Kidney (tissue), 14 donors: ENCODE results near the gene SEZ6L2. TPM values are rescaled to one million over a fixed set of nuclear protein-coding genes. Genes with fewer than 3 reads are reported as not detected.

ENCODE experiments used
- DNase-seq, 5 donors: peaks; one replicate each; pipeline ENCODE4 v3.0.0-alpha.2; 2013 to 2020
- FAIRE-seq: peaks from 2 replicates; lab custom pipeline; 2012; peaks lifted over from hg19 to GRCh38; lab: Jason Lieb, UNC
- H3K27ac ChIP-seq, 2 donors: one replicate each; pipeline ENCODE4 v1.7.0; 2013; ENCODE audit warnings: low read depth in 2 of 2, low read length in 2 of 2, inconsistent platforms in 1 of 2
- H3K27me3 ChIP-seq: one replicate; pipeline ENCODE4 v1.7.1; 2013; ENCODE audit warnings: low read length, inconsistent platforms; ENCODE audit not compliant: control insufficient read depth, insufficient read depth
- H3K36me3 ChIP-seq, 3 donors: one replicate each; pipeline versions ENCODE4 v1.7.0 to v1.7.1; 2013; ENCODE audit warnings: low read length in 3 of 3, control low read depth in 1 of 3, inconsistent platforms in 1 of 3; ENCODE audit not compliant: insufficient read depth in 3 of 3, control insufficient read depth in 2 of 3
- H3K4me1 ChIP-seq, 3 donors: one replicate each; pipeline versions ENCODE4 v1.7.0 to v1.7.1; 2013; ENCODE audit warnings: low read length in 3 of 3, inconsistent platforms in 1 of 3, low read depth in 1 of 3; ENCODE audit not compliant: control insufficient read depth in 2 of 3, insufficient read depth in 2 of 3
- H3K4me3 ChIP-seq, 3 donors: one replicate each; pipeline versions ENCODE4 v1.7.0 to v1.8.1; 2013; ENCODE audit warnings: low read length in 3 of 3, control low read depth in 1 of 3, inconsistent platforms in 1 of 3
- H3K9ac ChIP-seq, 3 donors: one replicate each; pipeline versions ENCODE4 v1.7.0 to v1.7.1; 2013; ENCODE audit warnings: low read length in 3 of 3, control low read depth in 1 of 3, inconsistent platforms in 1 of 3
- H3K9me3 ChIP-seq, 3 donors: one replicate each; pipeline versions ENCODE4 v1.7.0 to v1.7.1; 2013; ENCODE audit warnings: low read length in 3 of 3, control low read depth in 1 of 3, inconsistent platforms in 1 of 3; ENCODE audit not compliant: control insufficient read depth in 2 of 3, insufficient read depth in 1 of 3
- intact Hi-C: fragments of 100-400 bp; cut with DNase I; formaldehyde crosslinking; loops from one replicate; pipeline ENCODE4 v1.11.1; 2022
- polyA plus RNA-seq: library from polyadenylated mRNA; stranded (reverse); fragments of 350-450 nt; fragmentation: Illumina TruSeq; extraction: RNeasy Lipid Tissue Mini Kit (QIAGEN cat#74804); gene quantifications from one replicate; pipeline ENCODE4 v1.2.3, GENCODE V29; 2014; ENCODE audit warnings: low read depth, low replicate concordance; ENCODE audit not compliant: insufficient read depth
- total RNA-seq: library from RNA; stranded (reverse); fragmentation: NEBNext Ultra II Directional; extraction: Animal tissue kit (Norgen Biotek cat#: 25700); gene quantifications from one replicate; pipeline ENCODE4 v1.2.1, GENCODE V29; 2021
- TF ChIP-seq, protein P1 (sequence below): IDR thresholded peaks from 3 replicates; pipeline ENCODE4 v1.5.1; 2012; ENCODE audit warnings: mild to moderate bottlenecking, moderate library complexity, borderline replicate concordance; ENCODE audit not compliant: insufficient read depth; ENCODE audit errors: extremely low read depth
- donor health status: control.
- donor health status: control.
- donor health status: control.
- donor health status: control.
- donor health status: control.
- donor health status: DM: yes; HTN: yes; CAD: no.
- donor health status: Normal renal cell carcinoma (clear cell type).

SEZ6L2 gene
- total and polyA plus RNA-seq, 2 donors from 2014 or later, result 9.1 to 32.4 TPM

- Histone ChIP-seq H3K9me3 (no peaks in the 10 kb centered on the region), H3K9ac (no peak overlapping the region), H3K4me1 (no peaks in the 10 kb centered on the region), H3K27ac (no peak overlapping the region), H3K36me3 (no peaks in the 10 kb centered on the region), H3K27me3 (peaks cover 8% of the 10 kb centered on the region), H3K4me3 (no peak overlapping the region)
- FAIRE-seq (no peak), DNase-seq (no peak)
- intact Hi-C loops, result no loop called here
- TF ChIP-seq, protein P1, sequence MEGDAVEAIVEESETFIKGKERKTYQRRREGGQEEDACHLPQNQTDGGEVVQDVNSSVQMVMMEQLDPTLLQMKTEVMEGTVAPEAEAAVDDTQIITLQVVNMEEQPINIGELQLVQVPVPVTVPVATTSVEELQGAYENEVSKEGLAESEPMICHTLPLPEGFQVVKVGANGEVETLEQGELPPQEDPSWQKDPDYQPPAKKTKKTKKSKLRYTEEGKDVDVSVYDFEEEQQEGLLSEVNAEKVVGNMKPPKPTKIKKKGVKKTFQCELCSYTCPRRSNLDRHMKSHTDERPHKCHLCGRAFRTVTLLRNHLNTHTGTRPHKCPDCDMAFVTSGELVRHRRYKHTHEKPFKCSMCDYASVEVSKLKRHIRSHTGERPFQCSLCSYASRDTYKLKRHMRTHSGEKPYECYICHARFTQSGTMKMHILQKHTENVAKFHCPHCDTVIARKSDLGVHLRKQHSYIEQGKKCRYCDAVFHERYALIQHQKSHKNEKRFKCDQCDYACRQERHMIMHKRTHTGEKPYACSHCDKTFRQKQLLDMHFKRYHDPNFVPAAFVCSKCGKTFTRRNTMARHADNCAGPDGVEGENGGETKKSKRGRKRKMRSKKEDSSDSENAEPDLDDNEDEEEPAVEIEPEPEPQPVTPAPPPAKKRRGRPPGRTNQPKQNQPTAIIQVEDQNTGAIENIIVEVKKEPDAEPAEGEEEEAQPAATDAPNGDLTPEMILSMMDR, result no peak
Observed at GRCh38 chr16:29876217-29876593, 23.1 kb downstream of the SEZ6L2 start.

GRCh38 chr16:29875206-29875605 lies 24.1 kb downstream of the SEZ6L2 start:
- no peak overlapping the region for H3K9ac ChIP-seq
- TF ChIP-seq, protein P1, result no peak
- no peak for DNase-seq
- intact Hi-C loops, result no loop called here
- H3K27me3 ChIP-seq, result peaks cover 8% of the 10 kb centered on the region
- H3K36me3 ChIP-seq, result no peaks in the 10 kb centered on the region
- no peaks in the 10 kb centered on the region for H3K4me1 ChIP-seq
- H3K4me3 ChIP-seq, result no peak overlapping the region
- no peak for FAIRE-seq
- no peaks in the 10 kb centered on the region for H3K9me3 ChIP-seq
- H3K27ac ChIP-seq, result no peak overlapping the region

GRCh38 chr16:29873319-29873718 lies 26.0 kb downstream of the SEZ6L2 start:
- TF ChIP-seq, protein P1, result no peak
- no peaks in the 10 kb centered on the region for H3K36me3 ChIP-seq
- FAIRE-seq, result no peak
- H3K4me3 ChIP-seq, result no peak overlapping the region
- no peaks in the 10 kb centered on the region for H3K9me3 ChIP-seq
- H3K9ac ChIP-seq, result no peak overlapping the region
- H3K4me1 ChIP-seq, result no peaks in the 10 kb centered on the region
- peaks cover 8% of the 10 kb centered on the region for H3K27me3 ChIP-seq
- H3K27ac ChIP-seq, result no peak overlapping the region
- DNase-seq, result no peak
- intact Hi-C loops, result no loop called here
